Stimulated activated CD8-positive, alpha-beta memory T cell treated with anti-CD3 and anti-CD28 coated beads, Interleukin-12 subunit alpha, Interleukin-12 subunit beta, amount 100 ng/mL, for 4 hours (primary cell): Measurements from ENCODE around the gene CDC5L.
"Not testable (repeated sequence)": the region's sequence is repeated elsewhere in the genome, so short reads cannot be mapped to it uniquely, and the experiment has no call there.

Experiments used
- DNase-seq: peaks from one replicate; pipeline ENCODE4 v3.0.0-alpha.2; 2020; ENCODE audit warnings: low read depth

The CDC5L gene

GRCh38 chr6:44387346-44388134 is at the start of gene CDC5L:
TSS of gene CDC5L (plus strand) at chr6:44387706. CDS start at chr6:44387824, 118 bp downstream.
- peak; percentile 82 for DNase-seq

DNA sequence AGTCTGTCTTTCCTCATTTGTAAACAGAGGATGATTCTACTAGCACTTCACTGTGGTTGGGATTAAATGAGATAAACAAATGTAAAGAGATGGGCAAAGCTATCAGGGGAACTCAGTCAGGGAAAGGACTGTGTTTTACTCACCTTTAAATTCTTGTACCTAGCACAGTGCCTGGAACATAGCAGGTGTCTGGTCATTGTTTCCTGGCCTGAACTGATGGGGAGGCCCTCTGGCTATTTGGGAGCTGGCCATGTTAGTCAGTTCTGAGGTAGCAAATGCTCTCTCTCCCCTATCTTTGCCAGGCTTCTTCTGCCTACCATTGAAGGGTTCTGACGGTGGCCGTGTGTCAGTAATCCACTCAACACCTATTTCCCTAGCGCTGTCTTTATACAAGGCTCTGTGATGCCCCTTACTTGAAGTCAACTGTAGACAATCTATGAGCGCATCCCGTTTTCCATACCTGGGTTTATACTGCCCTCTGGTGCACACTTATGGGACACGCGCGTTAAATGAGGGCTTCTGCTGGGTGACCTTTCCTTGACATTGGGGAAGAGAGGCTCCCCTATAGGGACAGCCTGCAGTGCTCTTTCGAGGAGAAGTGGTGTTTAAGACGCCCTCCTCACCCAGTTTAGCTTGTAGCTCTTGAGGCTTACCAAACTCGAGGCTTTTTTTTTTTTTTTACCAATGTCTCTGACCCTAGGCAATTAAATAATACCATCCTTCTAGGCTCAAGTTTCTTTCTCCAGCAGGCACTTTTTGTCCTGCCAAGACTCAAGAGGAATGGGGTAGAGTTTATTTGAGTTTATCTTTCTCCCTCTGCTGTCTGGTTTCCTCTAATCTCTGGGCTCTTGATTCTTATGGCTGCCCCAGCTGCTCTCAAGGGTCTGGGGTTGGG is 49.0 kb upstream of the CDC5L start:
- DNase-seq: peak; percentile 22

DNA sequence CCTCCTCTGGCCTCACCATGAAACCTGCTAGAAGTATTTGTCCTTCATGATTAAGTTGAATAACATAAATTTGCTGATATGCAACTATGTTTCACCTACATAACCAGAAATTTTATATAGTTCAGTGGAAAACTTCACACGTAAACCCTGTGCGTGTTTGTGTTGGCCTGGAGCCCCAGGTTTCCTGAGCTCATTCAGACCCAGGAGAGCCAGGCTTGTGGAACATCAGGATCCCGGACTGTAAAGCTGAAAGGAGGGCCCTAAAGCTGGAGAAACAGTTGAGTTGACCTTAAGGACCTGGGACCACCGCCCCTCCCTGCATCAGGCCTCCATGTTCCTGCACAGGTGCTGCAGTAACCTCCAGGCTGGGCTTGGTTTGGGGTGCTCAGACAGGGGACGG is 48.2 kb upstream of the CDC5L start:
- no peak for DNase-seq

- no peak for DNase-seq
These were observed 47.5 kb upstream of the CDC5L start for GRCh38 chr6:44339763-44340625.

GRCh38 chr6:44341095-44341890 is 46.2 kb upstream of the CDC5L start:
- DNase-seq: no peak

GRCh38 chr6:44342052-44342451 is 45.5 kb upstream of the CDC5L start:
- no peak for DNase-seq

GRCh38 chr6:44342489-44342888 is 45.0 kb upstream of the CDC5L start, which contains the start of gene SPATS1:
TSS of gene SPATS1 (plus strand) at chr6:44342650. CDS start at chr6:44343096, 446 bp downstream.
- DNase-seq: no peak

- not testable (repeated sequence) for DNase-seq
These were observed 40.7 kb upstream of the CDC5L start for GRCh38 chr6:44346818-44347217.

DNA sequence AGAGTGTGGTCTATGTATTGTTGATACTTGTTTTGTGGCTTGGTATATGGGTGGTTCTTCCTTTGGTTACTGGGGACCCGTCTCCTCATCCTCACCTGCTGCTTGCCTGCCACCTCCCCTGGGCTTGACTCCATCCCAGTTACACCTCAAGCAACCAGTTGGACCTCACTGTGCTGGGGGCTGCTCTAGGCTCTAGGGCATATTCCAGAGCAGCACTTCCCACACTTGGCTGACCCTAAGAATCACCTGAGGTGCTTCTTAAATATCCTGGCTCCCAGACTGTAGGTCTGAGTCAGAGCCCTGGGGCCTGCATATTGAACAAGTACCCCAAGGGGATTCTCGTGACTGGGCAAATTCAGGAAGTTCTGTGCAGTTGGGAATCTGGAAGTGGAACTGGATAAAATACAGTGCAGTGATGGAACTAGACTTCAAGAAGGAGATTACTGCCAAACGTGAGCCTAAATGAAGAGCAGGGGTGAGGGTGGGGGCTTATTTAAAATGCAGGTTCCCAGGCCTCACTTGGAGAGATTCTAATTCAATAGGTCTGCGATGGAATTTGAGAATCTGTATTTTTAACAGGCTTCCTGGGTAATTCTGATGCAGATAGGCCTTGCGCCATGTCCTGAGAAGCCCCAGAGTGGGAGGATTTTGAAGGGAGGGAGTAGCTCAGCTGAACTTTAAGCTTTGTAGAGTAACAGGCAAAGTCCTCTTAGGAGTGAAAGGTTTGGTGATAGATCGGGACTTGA is 37.4 kb upstream of the CDC5L start:
- no peak for DNase-seq

DNA sequence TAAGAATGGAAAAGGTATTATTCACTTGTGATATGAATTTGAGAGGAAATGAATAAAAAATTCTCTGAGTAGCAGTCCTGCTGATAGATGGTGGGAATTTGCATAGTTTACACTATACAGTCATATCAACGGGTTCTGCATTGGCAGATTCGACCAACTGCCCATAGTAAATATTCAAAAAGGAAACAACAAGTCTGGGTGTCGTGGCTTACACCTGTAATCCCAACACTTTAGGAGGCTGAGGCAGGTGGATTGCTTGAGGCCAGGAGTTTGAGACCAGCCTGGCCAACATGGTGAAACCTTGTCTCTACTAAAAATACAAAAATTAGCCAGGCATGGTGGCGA is 36.9 kb upstream of the CDC5L start:
- DNase-seq: not testable (repeated sequence)

DNA sequence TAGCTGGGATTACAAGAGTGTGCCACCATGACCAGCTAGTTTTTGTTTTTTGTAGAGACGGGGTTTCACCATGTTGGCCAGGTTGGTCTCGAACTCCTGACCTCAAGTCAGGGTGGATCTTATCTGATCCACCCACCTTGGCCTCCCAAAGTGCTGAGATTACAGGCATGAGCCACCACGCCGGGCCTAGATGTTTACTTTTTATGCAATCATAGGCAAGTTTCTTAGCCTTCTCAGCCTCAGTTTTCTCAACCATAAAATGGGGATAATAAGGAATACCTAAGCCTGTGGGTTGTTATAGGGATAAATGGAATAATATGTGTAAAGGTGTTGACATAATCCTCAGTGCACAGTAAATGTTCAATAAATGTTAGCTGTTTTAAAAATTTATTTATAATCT is 35.2 kb upstream of the CDC5L start:
- no peak for DNase-seq

DNA sequence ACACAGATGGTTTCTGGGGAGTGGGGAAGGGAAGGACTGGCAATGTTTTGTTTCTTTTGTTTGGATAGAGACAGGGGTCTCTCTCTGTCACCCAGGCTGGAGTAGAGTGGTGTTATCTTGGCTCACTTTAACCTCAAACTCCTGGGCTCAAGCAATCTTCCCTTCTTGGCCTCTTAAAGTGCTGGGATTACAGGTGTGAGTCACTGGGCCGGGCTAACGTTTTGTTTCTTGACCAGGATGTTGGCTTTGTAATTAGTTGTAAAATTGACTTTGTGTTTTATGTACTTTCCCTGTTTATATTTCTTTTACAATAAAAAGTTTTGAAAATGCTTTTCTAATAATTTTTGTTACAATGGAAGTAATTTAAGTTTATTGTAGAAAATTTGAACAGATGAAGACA is 34.2 kb upstream of the CDC5L start:
- no peak for DNase-seq

- DNase-seq: no peak
These were observed 31.9 kb upstream of the CDC5L start for GRCh38 chr6:44355640-44356039.

DNA sequence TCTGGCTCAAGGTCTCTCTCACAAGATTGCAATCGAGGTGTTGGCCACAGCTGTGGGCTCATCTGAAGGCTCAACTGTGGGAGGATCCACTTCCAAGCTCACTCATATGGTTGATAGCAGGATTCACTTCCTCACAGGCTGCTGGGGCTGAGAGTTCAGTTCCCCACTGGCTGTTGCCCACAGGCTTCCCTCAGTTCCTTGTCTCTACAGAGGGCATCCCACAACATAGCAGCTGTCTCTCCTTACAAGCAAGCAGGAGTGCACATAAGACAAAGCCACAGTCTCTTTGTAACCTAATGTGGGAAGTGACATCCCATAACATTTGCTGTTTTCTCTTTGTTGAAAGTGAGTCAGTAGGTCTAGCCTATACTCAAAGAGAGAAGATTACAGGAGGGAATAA is 31.0 kb upstream of the CDC5L start:
- DNase-seq: no peak

- no peak for DNase-seq
These were observed 27.5 kb upstream of the CDC5L start for GRCh38 chr6:44359973-44360372.

DNA sequence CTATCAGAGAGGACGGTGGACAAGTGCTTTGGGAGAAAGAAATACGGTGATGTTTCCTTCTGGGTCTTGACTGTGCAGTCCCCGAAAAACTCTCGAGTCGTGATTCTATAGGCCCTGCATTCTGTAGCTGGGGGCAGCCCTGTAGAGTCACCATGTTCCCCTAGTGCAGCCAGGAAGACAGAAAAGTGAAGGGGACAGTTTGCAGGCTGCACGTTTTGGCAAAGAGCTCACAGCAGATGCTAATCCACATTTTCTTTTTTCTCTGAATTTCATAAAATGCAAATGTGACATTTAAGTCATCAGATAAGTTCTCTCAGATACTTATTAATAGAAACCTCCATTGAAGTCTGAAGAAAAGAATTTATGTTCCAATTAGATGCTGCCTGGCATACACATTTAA is 25.6 kb upstream of the CDC5L start:
- no peak for DNase-seq

GRCh38 chr6:44363377-44363926 is 24.1 kb upstream of the CDC5L start:
- no peak for DNase-seq

DNA sequence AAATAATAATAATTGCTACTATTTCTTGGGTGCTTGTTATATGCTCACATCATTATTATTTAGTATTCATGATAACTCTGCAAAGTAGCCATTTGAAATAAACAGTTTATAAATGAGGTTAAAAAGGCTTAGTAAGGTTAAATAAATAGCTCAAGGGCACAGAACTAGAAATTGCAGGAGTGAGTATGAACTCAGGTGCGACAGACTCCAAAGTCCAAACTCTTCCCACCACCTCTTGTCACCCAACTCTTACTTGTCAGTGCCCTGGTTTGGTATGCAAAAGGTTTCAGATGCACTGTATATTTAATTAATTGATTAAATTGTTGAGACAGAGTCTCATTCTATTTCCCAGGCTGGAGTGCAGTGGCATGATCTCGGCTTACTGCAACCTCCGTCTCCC is 20.7 kb upstream of the CDC5L start:
- no peak for DNase-seq

DNA sequence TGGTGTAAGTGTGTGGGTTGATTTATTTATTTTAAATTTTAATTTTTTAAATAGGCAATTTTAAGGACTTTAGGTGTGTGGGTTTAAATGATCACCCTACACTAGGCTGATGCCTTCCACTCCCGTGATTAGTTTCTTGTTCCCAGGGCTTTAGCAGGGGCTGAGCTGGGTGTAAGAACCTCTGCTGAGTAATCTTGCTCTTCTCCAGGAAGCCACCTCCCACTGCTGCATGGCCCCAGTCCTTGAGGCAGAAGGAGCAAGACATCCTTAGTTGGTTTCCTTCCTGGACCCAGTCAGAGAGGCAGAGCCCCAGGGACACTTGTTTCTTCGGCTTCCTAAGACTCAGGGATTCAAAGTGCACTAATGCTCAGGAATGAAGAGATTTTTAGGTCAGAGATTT is 19.8 kb upstream of the CDC5L start:
- DNase-seq: no peak

DNA sequence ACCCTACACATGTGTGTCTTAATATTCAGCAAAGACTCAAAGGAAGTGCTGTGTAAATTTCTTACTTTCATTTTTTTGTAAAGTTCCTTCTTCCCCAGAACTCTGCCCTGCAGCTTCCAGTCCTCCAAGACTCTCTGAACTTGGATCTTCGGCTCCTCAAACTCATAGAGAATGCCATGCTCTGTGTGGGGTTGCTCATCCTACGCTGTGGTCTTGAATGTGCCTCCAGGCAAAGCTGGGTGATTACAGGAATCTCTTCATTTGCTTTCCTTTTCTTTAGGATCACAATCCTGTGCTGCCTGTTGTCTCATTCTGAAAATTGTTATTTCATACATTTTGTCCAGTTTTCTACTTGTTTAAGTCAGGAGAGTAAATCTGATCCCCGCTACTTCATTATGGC is 14.5 kb upstream of the CDC5L start:
- DNase-seq: no peak
